ENCODE results near the gene PTMA.

DNA sequence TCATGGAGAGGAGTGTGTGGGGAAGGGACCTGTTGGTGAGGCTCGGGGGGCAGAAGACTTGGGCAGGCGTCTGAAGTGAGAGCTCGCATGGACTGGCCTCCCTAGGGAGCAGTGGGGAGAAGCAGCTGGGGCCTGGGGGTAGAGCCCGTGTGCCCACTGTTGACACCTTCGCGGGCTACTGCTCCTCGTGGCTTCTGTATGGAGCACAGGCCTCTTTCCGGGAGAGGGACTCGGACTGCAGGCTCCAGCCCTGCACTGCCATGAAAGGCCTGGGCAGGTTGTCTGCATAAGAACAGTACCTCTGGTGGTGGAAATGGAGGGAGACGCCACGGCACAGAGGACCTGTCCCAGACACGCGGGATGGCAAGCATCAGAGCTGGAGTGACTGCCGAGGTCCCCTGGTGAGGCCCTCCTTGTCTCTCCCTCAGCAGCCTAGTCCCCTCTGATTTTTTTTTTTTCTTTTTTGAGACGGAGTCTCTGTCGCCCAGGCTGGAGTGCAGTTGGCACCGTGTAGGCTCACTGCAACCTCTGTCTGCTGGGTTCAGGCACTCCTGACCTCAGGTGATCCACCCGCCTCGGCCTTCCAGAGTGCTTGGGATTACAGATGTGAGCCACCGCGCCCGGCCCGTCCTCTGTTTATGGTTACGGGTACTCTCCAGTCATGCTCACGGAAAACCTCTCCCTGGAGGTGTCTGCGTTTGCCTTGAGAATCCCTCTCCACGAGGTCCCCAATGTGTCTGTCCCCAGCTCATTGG, 44.7 kb upstream of the PTMA start:
- TF ChIP-seq, protein P1, sequence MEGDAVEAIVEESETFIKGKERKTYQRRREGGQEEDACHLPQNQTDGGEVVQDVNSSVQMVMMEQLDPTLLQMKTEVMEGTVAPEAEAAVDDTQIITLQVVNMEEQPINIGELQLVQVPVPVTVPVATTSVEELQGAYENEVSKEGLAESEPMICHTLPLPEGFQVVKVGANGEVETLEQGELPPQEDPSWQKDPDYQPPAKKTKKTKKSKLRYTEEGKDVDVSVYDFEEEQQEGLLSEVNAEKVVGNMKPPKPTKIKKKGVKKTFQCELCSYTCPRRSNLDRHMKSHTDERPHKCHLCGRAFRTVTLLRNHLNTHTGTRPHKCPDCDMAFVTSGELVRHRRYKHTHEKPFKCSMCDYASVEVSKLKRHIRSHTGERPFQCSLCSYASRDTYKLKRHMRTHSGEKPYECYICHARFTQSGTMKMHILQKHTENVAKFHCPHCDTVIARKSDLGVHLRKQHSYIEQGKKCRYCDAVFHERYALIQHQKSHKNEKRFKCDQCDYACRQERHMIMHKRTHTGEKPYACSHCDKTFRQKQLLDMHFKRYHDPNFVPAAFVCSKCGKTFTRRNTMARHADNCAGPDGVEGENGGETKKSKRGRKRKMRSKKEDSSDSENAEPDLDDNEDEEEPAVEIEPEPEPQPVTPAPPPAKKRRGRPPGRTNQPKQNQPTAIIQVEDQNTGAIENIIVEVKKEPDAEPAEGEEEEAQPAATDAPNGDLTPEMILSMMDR (IDR thresholded peaks at IDR 0.05) = no peak
- TF ChIP-seq POLR2AphosphoS5 (IDR thresholded peaks at IDR 0.05; ENCODE audit: low read depth, low read length) (no peak), TCF7L2 (IDR thresholded peaks at IDR 0.05; ENCODE audit: low read depth, low read length) (no peak)
- TF ChIP-seq, protein P2, sequence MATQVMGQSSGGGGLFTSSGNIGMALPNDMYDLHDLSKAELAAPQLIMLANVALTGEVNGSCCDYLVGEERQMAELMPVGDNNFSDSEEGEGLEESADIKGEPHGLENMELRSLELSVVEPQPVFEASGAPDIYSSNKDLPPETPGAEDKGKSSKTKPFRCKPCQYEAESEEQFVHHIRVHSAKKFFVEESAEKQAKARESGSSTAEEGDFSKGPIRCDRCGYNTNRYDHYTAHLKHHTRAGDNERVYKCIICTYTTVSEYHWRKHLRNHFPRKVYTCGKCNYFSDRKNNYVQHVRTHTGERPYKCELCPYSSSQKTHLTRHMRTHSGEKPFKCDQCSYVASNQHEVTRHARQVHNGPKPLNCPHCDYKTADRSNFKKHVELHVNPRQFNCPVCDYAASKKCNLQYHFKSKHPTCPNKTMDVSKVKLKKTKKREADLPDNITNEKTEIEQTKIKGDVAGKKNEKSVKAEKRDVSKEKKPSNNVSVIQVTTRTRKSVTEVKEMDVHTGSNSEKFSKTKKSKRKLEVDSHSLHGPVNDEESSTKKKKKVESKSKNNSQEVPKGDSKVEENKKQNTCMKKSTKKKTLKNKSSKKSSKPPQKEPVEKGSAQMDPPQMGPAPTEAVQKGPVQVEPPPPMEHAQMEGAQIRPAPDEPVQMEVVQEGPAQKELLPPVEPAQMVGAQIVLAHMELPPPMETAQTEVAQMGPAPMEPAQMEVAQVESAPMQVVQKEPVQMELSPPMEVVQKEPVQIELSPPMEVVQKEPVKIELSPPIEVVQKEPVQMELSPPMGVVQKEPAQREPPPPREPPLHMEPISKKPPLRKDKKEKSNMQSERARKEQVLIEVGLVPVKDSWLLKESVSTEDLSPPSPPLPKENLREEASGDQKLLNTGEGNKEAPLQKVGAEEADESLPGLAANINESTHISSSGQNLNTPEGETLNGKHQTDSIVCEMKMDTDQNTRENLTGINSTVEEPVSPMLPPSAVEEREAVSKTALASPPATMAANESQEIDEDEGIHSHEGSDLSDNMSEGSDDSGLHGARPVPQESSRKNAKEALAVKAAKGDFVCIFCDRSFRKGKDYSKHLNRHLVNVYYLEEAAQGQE (IDR thresholded peaks at IDR 0.05; ENCODE audit: insufficient read depth in 1 of 2, low read depth in 2 of 2, low read length in 1 of 2) = no peak

Measured in Panc1 (cell line).